Measurements from ENCODE around the gene NIPAL4.
"Not testable (repeated sequence)": the region's sequence is repeated elsewhere in the genome, so short reads cannot be mapped to it uniquely, and the experiment has no call there.

The NIPAL4 gene

DNA sequence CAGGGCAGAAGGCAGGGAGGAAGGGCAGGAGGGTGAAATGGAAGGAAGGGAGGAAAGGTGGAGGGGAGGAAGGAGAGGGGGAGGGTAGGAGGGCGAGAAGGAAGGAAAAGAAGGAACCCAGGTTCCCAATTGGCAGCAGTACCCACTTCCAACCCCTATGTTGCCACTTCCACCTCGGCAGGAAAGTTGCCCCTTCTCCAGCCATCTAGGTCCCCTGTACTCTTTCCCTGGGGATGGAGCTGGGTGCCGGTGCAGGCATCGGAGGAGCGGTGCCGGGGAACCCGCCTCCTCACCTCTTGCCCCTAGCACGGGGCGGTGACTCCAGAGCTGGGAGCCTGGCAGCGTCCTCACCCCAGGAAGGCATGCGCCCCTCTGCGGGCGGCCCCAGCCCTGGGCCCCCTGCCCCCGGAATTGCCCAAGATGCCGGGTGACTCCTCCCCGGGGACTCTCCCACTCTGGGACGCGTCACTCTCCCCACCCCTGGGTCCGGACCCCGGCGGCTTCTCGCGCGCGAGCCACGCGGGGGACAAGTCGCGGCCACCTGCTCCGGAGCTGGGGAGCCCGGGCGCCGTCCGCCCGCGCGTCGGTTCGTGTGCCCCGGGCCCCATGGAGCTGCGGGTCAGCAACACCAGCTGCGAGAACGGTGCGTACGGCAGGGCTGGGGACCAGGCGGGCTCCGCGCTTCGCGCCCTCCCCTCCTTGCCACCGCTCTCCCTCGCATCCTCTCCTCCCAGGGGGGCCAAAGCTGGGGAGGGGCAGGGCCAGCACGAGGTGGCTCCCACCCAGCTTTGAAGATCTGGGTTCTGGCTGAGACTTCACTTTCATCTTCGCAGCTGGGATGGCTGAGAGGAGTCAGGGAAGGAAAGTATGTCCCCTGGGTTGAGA, at the start of gene NIPAL4:
TSS of gene NIPAL4 (plus strand) at position 499 of the 885 bp plus-strand sequence. CDS start at position 607, 108 bp downstream.
- no peak within 1 kb of the TSS for H3K27ac ChIP-seq
- TF ChIP-seq ZFX (IDR thresholded peaks at IDR 0.05) (no peak), CTCF (conservative IDR thresholded peaks at IDR 0.05) (no peak)

DNA sequence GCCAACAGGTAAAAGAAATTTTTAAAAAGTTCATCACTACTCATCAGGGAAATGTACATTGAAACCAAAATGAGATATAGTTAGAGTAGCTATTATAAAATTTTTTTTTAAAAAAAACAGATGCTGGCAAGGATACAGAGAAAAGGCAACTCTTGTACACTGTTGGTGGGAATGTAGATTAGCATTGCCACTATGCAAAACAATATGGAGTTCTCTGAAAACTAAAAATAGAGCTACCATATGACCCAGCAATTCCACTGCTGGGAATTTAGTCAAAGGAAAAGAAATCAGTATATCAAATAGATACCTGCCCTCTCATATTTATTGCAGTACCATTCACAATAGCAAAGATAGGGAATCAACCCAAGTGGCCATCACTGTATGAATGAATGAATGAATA, 44.2 kb upstream of the NIPAL4 start:
- H3K27ac ChIP-seq: no peak overlapping the region
- no peak for TF ChIP-seq CTCF (conservative IDR thresholded peaks at IDR 0.05)
- no peak for TF ChIP-seq ZFX (IDR thresholded peaks at IDR 0.05)

- H3K27ac ChIP-seq: not testable (repeated sequence)
These were observed 40.5 kb upstream of the NIPAL4 start for GRCh38 chr5:157419521-157419920.

DNA sequence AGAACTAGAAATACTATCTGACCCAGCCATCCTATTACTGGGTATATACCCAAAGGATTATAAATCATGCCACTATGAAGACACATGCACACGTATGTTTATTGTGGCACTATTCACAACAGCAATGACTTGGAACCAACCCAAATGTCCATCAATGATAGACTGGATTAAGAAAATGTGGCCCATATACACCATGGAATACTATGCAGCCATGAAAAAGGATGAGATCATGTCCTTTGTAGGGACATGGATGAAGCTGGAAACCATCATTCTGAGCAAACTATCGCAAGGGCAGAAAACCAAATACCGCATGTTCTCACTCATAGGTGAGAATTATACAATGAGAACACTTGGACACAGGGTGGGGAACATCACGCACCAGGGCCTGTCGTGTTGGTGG, 30.1 kb upstream of the NIPAL4 start:
- not testable (repeated sequence) for H3K27ac ChIP-seq

DNA sequence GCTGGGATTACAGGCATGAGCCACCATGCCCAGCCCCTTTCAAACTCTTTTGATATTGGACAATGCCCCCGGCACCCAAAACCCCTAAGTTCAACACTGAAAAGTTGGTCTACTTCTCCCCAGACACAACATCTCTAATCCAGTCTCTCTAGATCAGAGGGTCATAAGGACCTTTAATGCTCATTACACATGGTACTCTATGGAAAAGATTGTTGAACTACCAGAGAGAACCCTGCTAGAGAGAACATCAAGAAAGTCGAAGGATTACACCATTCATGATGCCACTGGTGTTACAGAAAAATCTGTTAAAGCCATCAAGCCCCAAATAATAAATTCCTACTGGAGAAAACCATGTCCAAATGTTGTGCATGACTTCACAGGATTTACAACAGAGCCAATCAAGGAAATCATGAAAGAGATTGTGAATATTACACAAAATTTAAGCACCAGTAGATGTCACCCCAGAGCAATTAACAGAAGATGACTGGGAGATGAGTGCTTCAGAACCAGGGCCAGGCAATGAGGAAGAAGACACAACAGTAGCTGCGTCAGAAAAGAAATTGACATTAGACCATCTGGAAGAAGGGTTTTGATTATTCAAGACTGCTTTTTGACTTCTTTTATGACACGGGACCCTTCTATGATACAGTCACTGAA, 28.3 kb upstream of the NIPAL4 start:
- TF ChIP-seq ZFX (IDR thresholded peaks at IDR 0.05) (no peak), CTCF (conservative IDR thresholded peaks at IDR 0.05) (peak; percentile 68)
- H3K27ac ChIP-seq: no peak overlapping the region

GRCh38 chr5:157434096-157434495, 25.9 kb upstream of the NIPAL4 start:
- TF ChIP-seq CTCF (conservative IDR thresholded peaks at IDR 0.05) (no peak), ZFX (IDR thresholded peaks at IDR 0.05) (no peak)
- no peak overlapping the region for H3K27ac ChIP-seq

- TF ChIP-seq CTCF (conservative IDR thresholded peaks at IDR 0.05): no peak
- TF ChIP-seq ZFX (IDR thresholded peaks at IDR 0.05): no peak
These were observed 16.9 kb upstream of the NIPAL4 start for GRCh38 chr5:157443041-157443549.

GRCh38 chr5:157444224-157444623, 15.8 kb upstream of the NIPAL4 start:
- H3K27ac ChIP-seq: no peak overlapping the region
- no peak for TF ChIP-seq ZFX (IDR thresholded peaks at IDR 0.05)
- no peak for TF ChIP-seq CTCF (conservative IDR thresholded peaks at IDR 0.05)

More at GRCh38 chr5:157443041-157443549, 16.9 kb upstream of the NIPAL4 start:
- H3K27ac ChIP-seq: no peak overlapping the region
